ENCODE data around the gene KIAA0825. TPM values are rescaled to one million over a fixed set of nuclear protein-coding genes. Genes with fewer than 3 reads are reported as not detected.

KIAA0825 gene
- polyA plus RNA-seq, 3 donors = 0.56 to 1.3 (median 0.89) TPM

- H4K20me1 ChIP-seq (ENCODE audit: insufficient read depth, low read length) = no peaks in the 10 kb centered on the region
- H3K4me3 ChIP-seq (replicated peaks in 1 of 3; ENCODE audit: low read depth in 2 of 3, low read length in 3 of 3) = no peak overlapping the region
- Mint-ChIP-seq H3K27ac (no peak overlapping the region), H3K9me3 (peaks cover 0 to 7% (median 2%) of the 10 kb centered on the region in 7 donors), H3K4me3 (no peak overlapping the region), H3K36me3 (no peaks in the 10 kb centered on the region), H3K4me1 (peaks cover 13% of the 10 kb centered on the region), H3K27me3 (ENCODE audit: low read depth in 3 of 3) (peaks cover 0 to 2% (median 2%) of the 10 kb centered on the region in 3 donors)
- H2AFZ ChIP-seq (ENCODE audit: insufficient read depth, low read depth, low read length, poor library complexity, severe bottlenecking) = no peak overlapping the region
- no peak overlapping the region for H3K27ac ChIP-seq (ENCODE audit: low read depth in 1 of 2, low read length in 2 of 2)
- no peak overlapping the region for H3K9ac ChIP-seq (ENCODE audit: insufficient read depth, low read length, poor library complexity, severe bottlenecking)
- intact Hi-C loops (cut with micrococcal nuclease) = no loop called here
- H3K36me3 ChIP-seq (replicated peaks in 1 of 2; ENCODE audit: control insufficient read depth in 1 of 2, insufficient read depth in 2 of 2, low read length in 2 of 2) = no peaks in the 10 kb centered on the region
- no peaks in the 10 kb centered on the region for H3K9me3 ChIP-seq (replicated peaks in 1 of 2; ENCODE audit: control insufficient read depth in 1 of 2, insufficient read depth in 1 of 2, low read length in 2 of 2)
- H3K4me2 ChIP-seq (replicated peaks; ENCODE audit: extremely low read depth, low read length, poor library complexity, severe bottlenecking) = no peak overlapping the region
- no peak for TF ChIP-seq CTCF (IDR thresholded peaks at IDR 0.05)
- no peaks in the 10 kb centered on the region for H3K27me3 ChIP-seq (ENCODE audit: control insufficient read depth in 2 of 2, insufficient read depth in 2 of 2, low read length in 2 of 2)
- 100% methylated on average over 2 of the region's 4 CpGs for WGBS (ENCODE audit: insufficient coverage)
- no peaks in the 10 kb centered on the region for H3K79me2 ChIP-seq (ENCODE audit: insufficient read depth, low read length)
- DNase-seq = no peak
- no peaks in the 10 kb centered on the region for H3K4me1 ChIP-seq (ENCODE audit: control insufficient read depth in 1 of 2, insufficient read depth in 2 of 2, low read length in 2 of 2)
Measured at GRCh38 chr5:94274707-94275106, 343.7 kb downstream of the KIAA0825 start.

- Histone ChIP-seq H3K9ac (ENCODE audit: insufficient read depth, low read length, poor library complexity, severe bottlenecking) (no peak overlapping the region), H2AFZ (ENCODE audit: insufficient read depth, low read depth, low read length, poor library complexity, severe bottlenecking) (no peak overlapping the region), H3K27ac (ENCODE audit: low read depth in 1 of 2, low read length in 2 of 2) (no peak overlapping the region), H3K4me3 (replicated peaks in 1 of 3; ENCODE audit: low read depth in 2 of 3, low read length in 3 of 3) (no peak overlapping the region), H3K79me2 (ENCODE audit: insufficient read depth, low read length) (no peaks in the 10 kb centered on the region), H4K20me1 (ENCODE audit: insufficient read depth, low read length) (no peaks in the 10 kb centered on the region), H3K27me3 (ENCODE audit: control insufficient read depth in 2 of 2, insufficient read depth in 2 of 2, low read length in 2 of 2) (no peaks in the 10 kb centered on the region), H3K9me3 (replicated peaks in 1 of 2; ENCODE audit: control insufficient read depth in 1 of 2, insufficient read depth in 1 of 2, low read length in 2 of 2) (no peaks in the 10 kb centered on the region), H3K4me1 (ENCODE audit: control insufficient read depth in 1 of 2, insufficient read depth in 2 of 2, low read length in 2 of 2) (no peaks in the 10 kb centered on the region), H3K4me2 (replicated peaks; ENCODE audit: extremely low read depth, low read length, poor library complexity, severe bottlenecking) (no peak overlapping the region), H3K36me3 (replicated peaks in 1 of 2; ENCODE audit: control insufficient read depth in 1 of 2, insufficient read depth in 2 of 2, low read length in 2 of 2) (no peaks in the 10 kb centered on the region)
- intact Hi-C loops (cut with micrococcal nuclease) = no loop called here
- H3K4me3 Mint-ChIP-seq = no peak overlapping the region
- no peaks in the 10 kb centered on the region for H3K36me3 Mint-ChIP-seq
- peaks cover 0 to 3% (median 2%) of the 10 kb centered on the region in 3 donors for H3K27me3 Mint-ChIP-seq (ENCODE audit: low read depth in 3 of 3)
- no peak for DNase-seq
- no peak overlapping the region for H3K27ac Mint-ChIP-seq
- 31% methylated on average over 3 of the region's 3 CpGs for WGBS (ENCODE audit: insufficient coverage)
- no peak for TF ChIP-seq CTCF (IDR thresholded peaks at IDR 0.05)
- peaks cover 0 to 7% (median 2%) of the 10 kb centered on the region in 7 donors for H3K9me3 Mint-ChIP-seq
- no peaks in the 10 kb centered on the region for H3K4me1 Mint-ChIP-seq
Measured at GRCh38 chr5:94268226-94268625, 350.2 kb downstream of the KIAA0825 start.

Measured in CD14-positive monocyte (primary cell).